HG02938 (cell line): Measurements from ENCODE around the gene OBP2A.
"Not testable (repeated sequence)": the region's sequence is repeated elsewhere in the genome, so short reads cannot be mapped to it uniquely, and the experiment has no call there.

ENCODE experiments used
- ATAC-seq: cut with Tn5 transposase; IDR thresholded peaks from one replicate; pipeline ENCODE4 v1.9.1; 2021; ENCODE audit warnings: mild to moderate bottlenecking, moderate library complexity; ENCODE audit not compliant: unreplicated experiment

OBP2A gene

GRCh38 chr9:135509458-135509857 lies 36.5 kb upstream of the OBP2A start:
- ATAC-seq: no peak

- no peak for ATAC-seq
Measured at GRCh38 chr9:135512241-135512603, 33.7 kb upstream of the OBP2A start.

- ATAC-seq: no peak
Measured at GRCh38 chr9:135512904-135513303, 33.0 kb upstream of the OBP2A start.

- no peak for ATAC-seq
Measured at GRCh38 chr9:135513351-135513846, 32.5 kb upstream of the OBP2A start.

- not testable (repeated sequence) for ATAC-seq
Measured at GRCh38 chr9:135513906-135514305, 32.0 kb upstream of the OBP2A start.

GRCh38 chr9:135514342-135515082 lies 31.4 kb upstream of the OBP2A start:
- ATAC-seq: no peak

- ATAC-seq: no peak
Measured at GRCh38 chr9:135515083-135515951, 30.6 kb upstream of the OBP2A start.

GRCh38 chr9:135516132-135516860 lies 29.6 kb upstream of the OBP2A start:
- ATAC-seq: no peak

GRCh38 chr9:135517407-135517822 lies 28.5 kb upstream of the OBP2A start:
- no peak for ATAC-seq

- ATAC-seq: no peak
Measured at GRCh38 chr9:135519179-135519971, 26.6 kb upstream of the OBP2A start.

- no peak for ATAC-seq
Measured at GRCh38 chr9:135520916-135521607, 24.9 kb upstream of the OBP2A start, which contains the start of gene LCN1. Gene LCN1 (plus strand): TSS chr9:135521440. CDS start chr9:135521498, 58 bp downstream.

- ATAC-seq: no peak
Measured at GRCh38 chr9:135521608-135522095, 24.3 kb upstream of the OBP2A start.

- no peak for ATAC-seq
Measured at GRCh38 chr9:135522137-135522877, 23.6 kb upstream of the OBP2A start.

- no peak for ATAC-seq
Measured at GRCh38 chr9:135522931-135523330, 23.0 kb upstream of the OBP2A start.

- no peak for ATAC-seq
Measured at GRCh38 chr9:135523521-135524129, 22.3 kb upstream of the OBP2A start.

- no peak for ATAC-seq
Measured at GRCh38 chr9:135524130-135524861, 21.6 kb upstream of the OBP2A start.

GRCh38 chr9:135525241-135526088 lies 20.5 kb upstream of the OBP2A start:
- no peak for ATAC-seq
